Mucosa of descending colon (tissue), 3 donors: ENCODE measurements around the gene SVOPL. TPM values are rescaled to one million over a fixed set of nuclear protein-coding genes. Genes with fewer than 3 reads are reported as not detected.

Experiments
- ATAC-seq: fragments of 200-7000 bp; cut with Tn5 transposase; one replicate; pipeline ENCODE4 v1.9.1; 2020; ENCODE audit warnings: mild to moderate bottlenecking, moderate library complexity
- DNase-seq, 3 donors: peaks; one replicate each; pipeline ENCODE4 v3.0.0-alpha.2; 2020
- H3K36me3 ChIP-seq: fragments of 200-600 bp; one replicate; pipeline ENCODE4 v1.8.0; 2021; ENCODE audit warnings: low read depth, mild to moderate bottlenecking
- H3K4me1 ChIP-seq: fragments of 200-600 bp; one replicate; pipeline ENCODE4 v1.8.0; 2021; ENCODE audit warnings: low read depth, mild to moderate bottlenecking
- H3K4me3 ChIP-seq: fragments of 200-600 bp; one replicate; pipeline ENCODE4 v1.8.0; 2021; ENCODE audit warnings: mild to moderate bottlenecking
- H3K9me3 ChIP-seq: fragments of 200-600 bp; one replicate; pipeline ENCODE4 v1.8.0; 2021; ENCODE audit warnings: mild to moderate bottlenecking
- intact Hi-C, 2 donors: fragments of 100-400 bp; cut with DNase I in 1 of 2; cut with micrococcal nuclease in 1 of 2; formaldehyde crosslinking; loops; one replicate each; pipeline versions ENCODE4 v1.11.0 to v1.11.1; 2022; cut with DNase I, micrococcal nuclease
- total RNA-seq, 3 donors: library from RNA; stranded (reverse); fragmentation: NEBNext Ultra II Directional in 2 of 3; extraction: Animal tissue kit (Norgen Biotek cat#: 25700) in 2 of 3; gene quantifications; one replicate each; pipeline versions ENCODE4 v1.2.1 to v1.2.4, GENCODE V29; 2021 to 2023
- TF ChIP-seq, protein P1 (sequence below): fragments of 200-600 bp; IDR thresholded peaks from one replicate; pipeline ENCODE4 v1.8.0; 2022; ENCODE audit warnings: antibody characterized with exemption, mild to moderate bottlenecking
- donor health status: DM: no; HTN: no; CAD: no; lungs with moderate emphysema.
- donor health status: DM: no; HTN: no; CAD: no.
- donor health status: DM: no; HTN: yes; CAD: no.

The SVOPL gene
- total RNA-seq, 3 donors from 2014 or later: 1.8 to 3.1 (median 2.9) TPM

DNA sequence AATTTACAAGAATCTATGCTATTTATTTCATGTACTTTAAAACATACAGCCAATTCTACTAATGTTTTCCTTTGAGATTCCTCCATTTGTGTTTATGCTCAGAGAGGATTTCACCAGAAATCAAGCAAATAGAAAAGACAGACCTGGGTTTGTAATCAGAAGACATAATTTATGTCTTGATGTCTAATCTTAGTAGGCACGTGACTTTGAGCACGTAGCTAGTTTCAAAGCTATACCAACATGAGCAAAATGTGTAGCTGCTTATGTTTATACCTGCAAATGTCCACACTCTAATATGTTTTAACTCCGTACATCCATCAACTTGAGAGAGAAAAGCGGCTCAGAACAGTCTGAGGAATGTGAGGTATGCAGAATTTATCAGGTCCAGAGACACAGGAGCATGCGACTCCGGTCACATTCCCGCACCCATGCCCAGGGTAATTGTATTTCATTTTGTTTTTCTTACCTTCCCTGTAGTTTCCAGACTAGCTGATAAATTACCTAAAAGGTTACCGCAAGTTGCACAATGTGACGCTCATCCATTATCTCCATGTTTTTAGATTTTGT lies 40.0 kb downstream of the SVOPL start:
- Histone ChIP-seq H3K4me1 (no peaks in the 10 kb centered on the region), H3K9me3 (no peaks in the 10 kb centered on the region), H3K36me3 (no peaks in the 10 kb centered on the region), H3K4me3 (no peak overlapping the region)
- intact Hi-C loops: no loop called here
- DNase-seq (no peak), ATAC-seq (no peak)
- TF ChIP-seq, protein P1, sequence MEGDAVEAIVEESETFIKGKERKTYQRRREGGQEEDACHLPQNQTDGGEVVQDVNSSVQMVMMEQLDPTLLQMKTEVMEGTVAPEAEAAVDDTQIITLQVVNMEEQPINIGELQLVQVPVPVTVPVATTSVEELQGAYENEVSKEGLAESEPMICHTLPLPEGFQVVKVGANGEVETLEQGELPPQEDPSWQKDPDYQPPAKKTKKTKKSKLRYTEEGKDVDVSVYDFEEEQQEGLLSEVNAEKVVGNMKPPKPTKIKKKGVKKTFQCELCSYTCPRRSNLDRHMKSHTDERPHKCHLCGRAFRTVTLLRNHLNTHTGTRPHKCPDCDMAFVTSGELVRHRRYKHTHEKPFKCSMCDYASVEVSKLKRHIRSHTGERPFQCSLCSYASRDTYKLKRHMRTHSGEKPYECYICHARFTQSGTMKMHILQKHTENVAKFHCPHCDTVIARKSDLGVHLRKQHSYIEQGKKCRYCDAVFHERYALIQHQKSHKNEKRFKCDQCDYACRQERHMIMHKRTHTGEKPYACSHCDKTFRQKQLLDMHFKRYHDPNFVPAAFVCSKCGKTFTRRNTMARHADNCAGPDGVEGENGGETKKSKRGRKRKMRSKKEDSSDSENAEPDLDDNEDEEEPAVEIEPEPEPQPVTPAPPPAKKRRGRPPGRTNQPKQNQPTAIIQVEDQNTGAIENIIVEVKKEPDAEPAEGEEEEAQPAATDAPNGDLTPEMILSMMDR: no peak

DNA sequence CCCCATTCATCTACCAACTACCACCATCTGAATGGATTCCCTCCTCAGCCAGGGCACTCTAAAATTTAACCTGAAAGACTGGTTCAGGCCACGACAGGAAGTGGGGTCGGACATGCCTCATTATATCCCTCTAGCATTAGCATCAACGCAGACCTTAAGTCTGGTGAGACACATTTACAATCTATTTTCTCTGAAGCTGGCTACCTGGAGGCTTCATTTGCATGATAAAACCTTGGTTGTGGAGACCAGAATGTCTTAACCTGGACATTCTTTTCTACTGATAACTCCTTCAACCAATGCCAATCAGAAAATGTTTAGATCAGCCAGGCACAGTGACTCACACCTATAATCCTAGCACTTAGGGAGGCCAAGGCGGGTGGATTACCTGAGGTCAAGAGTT lies 42.3 kb downstream of the SVOPL start:
- no peak overlapping the region for H3K4me3 ChIP-seq
- ATAC-seq (no peak), DNase-seq (no peak)
- H3K4me1 ChIP-seq: no peaks in the 10 kb centered on the region
- TF ChIP-seq, protein P1: no peak
- H3K9me3 ChIP-seq: peaks cover 10% of the 10 kb centered on the region
- no peaks in the 10 kb centered on the region for H3K36me3 ChIP-seq
- intact Hi-C loops: no loop called here

DNA sequence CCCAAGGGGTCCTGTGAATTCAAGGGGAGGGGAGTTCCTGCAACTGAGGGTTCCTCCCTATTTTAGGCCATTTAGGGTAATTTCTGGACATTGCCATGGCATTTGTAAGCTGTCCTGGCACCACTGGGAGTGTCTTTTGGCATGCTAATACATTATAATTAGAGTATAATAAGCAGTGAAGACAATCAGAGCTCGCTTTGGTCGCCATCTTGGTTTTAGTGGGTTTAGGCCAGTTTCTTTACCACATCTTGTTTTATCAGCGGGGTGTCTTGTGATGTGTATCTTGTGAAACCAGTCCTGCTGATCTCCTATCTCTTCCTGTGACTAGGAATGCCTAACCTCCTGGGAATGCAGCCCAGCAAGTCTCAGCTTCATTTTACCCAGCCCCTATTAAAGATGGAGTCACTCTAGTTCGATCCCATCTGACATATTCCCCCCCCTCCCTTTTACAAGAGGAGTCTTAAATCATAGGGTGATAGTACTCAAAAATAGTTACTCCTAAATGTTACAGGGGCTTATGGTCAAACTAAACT lies 43.2 kb downstream of the SVOPL start:
- no peak for ATAC-seq
- intact Hi-C loops: no loop called here
- Histone ChIP-seq H3K9me3 (peaks cover 11% of the 10 kb centered on the region), H3K4me3 (no peak overlapping the region), H3K4me1 (no peaks in the 10 kb centered on the region), H3K36me3 (no peaks in the 10 kb centered on the region)
- DNase-seq: no peak
- TF ChIP-seq, protein P1: no peak

DNA sequence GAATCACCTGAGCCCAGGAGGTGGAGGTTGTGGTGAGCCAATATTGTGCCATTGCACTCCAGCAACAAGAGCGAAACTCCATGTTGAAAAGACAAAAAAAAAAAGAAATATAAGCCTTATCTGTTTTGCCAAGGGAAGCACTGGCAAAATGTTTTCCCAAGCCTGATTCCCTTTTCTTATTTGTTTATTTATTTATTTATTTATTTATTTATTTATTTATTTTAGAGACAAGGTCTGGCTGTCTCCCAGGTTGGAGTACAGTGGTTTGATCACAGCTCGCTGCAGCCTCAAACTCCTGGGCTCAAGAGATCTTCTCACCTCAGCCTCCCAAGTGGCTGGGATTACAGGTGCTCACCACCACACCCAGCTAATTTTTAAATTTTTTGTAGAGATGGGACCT lies 44.2 kb downstream of the SVOPL start:
- ATAC-seq (no peak), DNase-seq (no peak)
- Histone ChIP-seq H3K4me1 (no peaks in the 10 kb centered on the region), H3K9me3 (peaks cover 11% of the 10 kb centered on the region), H3K36me3 (no peaks in the 10 kb centered on the region), H3K4me3 (no peak overlapping the region)
- intact Hi-C loops: no loop called here
- TF ChIP-seq, protein P1: no peak

DNA sequence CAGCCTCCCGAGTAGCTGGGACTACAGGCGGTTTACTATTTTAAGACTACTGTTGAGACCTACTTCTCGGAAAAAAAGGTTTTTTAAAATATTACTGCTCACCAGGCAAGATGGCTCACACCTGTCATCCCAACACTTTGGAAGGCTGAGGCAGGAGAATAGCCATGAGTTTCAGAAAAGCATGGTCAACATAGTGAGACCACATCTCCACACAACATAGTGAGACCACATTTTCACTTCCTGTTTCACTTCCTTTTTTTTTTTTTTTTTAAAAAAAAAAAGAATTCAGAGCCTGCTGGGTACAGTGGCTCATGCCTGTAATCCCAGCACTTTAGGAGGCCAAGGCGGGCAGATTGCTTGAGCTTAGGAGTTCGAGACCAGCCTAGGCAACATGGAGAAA lies 46.5 kb downstream of the SVOPL start:
- DNase-seq (no peak), ATAC-seq (no peak)
- no peak overlapping the region for H3K4me3 ChIP-seq
- TF ChIP-seq, protein P1: no peak
- no peaks in the 10 kb centered on the region for H3K4me1 ChIP-seq
- peaks cover 11% of the 10 kb centered on the region for H3K9me3 ChIP-seq
- intact Hi-C loops: no loop called here
- H3K36me3 ChIP-seq: no peaks in the 10 kb centered on the region

DNA sequence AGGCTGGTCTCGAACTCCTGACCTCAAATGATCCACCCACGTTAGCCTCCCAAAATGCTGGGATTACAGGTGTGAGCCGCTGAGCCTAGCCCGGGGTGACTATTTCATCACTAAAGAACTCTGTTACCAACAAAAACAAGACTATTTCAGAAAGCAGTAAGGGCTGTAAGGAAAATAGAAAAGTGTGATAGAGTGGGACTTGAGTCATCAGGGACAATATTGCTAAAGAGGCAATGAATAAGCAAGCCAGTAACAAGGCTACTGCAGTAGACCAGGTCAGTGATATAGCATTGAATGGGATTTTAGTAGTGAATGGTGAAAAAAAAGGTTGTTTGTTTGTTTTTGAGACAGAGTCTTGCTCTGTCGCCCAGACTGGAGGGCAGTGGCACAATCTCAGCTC lies 51.7 kb downstream of the SVOPL start:
- intact Hi-C loops: no loop called here
- no peak for ATAC-seq
- Histone ChIP-seq H3K9me3 (peaks cover 6% of the 10 kb centered on the region), H3K36me3 (no peaks in the 10 kb centered on the region), H3K4me3 (no peak overlapping the region), H3K4me1 (no peaks in the 10 kb centered on the region)
- TF ChIP-seq, protein P1: no peak
- no peak for DNase-seq
